ENCODE data around the gene FOXL3. TPM values are rescaled to one million over a fixed set of nuclear protein-coding genes. Genes with fewer than 3 reads are reported as not detected.

Gene FOXL3
- total RNA-seq, 1 donor from 2014 or later: not detected

DNA sequence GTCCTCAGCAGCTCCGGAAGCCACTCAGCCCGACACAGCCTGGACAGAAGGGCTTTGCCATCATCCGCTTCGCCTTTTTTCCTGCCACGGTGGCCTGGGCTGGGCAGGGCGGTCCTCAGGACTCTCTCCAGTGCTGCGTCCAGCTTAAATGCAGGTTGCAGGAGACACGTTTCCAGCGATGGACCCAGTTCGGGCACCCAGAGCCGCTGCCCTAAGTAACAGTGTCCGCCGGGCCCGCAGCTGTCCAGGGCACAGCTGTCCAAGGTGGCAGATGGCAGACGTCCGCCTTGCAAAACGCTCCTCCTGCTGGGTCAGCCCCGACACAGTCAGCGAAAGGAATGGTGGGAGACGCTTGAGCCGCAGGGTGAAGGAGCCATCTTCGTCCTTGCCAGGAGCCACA is 37.0 kb upstream of the FOXL3 start:
- intact Hi-C loops (cut with micrococcal nuclease): no loop called here
- no peak overlapping the region for H3K27ac Mint-ChIP-seq
- ChIA-PET CTCF (no interaction called here), POLR2A (no interaction called here)
- ATAC-seq (ENCODE audit: low read depth) (no peak), DNase-seq (no peak)
- no peaks in the 10 kb centered on the region for H3K9me3 Mint-ChIP-seq
- H3K4me3 Mint-ChIP-seq: no peak overlapping the region
- H3K4me1 Mint-ChIP-seq: no peaks in the 10 kb centered on the region
- H3K36me3 Mint-ChIP-seq (ENCODE audit: low read depth): no peaks in the 10 kb centered on the region
- H3K27me3 Mint-ChIP-seq: no peaks in the 10 kb centered on the region
- TF ChIP-seq, protein P1, sequence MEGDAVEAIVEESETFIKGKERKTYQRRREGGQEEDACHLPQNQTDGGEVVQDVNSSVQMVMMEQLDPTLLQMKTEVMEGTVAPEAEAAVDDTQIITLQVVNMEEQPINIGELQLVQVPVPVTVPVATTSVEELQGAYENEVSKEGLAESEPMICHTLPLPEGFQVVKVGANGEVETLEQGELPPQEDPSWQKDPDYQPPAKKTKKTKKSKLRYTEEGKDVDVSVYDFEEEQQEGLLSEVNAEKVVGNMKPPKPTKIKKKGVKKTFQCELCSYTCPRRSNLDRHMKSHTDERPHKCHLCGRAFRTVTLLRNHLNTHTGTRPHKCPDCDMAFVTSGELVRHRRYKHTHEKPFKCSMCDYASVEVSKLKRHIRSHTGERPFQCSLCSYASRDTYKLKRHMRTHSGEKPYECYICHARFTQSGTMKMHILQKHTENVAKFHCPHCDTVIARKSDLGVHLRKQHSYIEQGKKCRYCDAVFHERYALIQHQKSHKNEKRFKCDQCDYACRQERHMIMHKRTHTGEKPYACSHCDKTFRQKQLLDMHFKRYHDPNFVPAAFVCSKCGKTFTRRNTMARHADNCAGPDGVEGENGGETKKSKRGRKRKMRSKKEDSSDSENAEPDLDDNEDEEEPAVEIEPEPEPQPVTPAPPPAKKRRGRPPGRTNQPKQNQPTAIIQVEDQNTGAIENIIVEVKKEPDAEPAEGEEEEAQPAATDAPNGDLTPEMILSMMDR (IDR thresholded peaks at IDR 0.05): no peak

DNA sequence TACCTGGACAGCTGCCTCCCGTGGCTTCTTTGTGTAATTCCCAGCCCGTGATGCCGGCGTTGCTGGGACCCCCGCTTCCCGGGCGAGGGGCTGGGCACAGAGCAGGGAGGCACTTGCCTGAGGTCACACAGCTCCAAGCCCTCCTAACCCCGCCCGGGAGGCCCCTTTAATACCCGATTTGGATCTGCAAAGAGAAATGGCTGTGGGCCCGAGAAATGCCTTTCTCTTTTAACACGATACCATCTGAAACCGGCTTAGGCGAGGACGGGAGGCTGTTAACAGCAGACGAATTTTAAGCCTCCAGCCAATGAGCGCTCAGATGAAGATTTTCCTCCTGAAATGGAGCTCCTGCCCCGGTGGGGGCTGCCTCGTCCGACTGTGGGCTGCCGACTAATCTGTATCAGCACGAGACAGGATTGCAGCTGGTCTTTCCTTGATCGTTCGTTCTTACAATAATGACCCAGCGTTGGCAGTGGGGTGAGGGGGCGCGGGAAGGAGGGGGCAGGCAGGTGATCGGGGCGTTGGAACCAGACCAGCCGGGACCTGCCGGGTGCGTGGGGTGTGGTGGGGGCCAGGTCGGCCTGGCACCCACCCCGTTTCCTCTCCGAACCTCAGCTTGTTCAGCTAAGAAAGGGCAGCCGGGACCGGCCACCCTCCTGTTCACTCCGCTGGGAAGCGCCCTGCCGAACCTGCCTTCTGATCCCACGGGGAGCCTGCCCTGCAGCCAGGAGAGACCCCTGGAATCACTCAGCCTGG is 36.2 kb upstream of the FOXL3 start:
- TF ChIP-seq, protein P1 (IDR thresholded peaks at IDR 0.05): no peak
- no peak overlapping the region for H3K4me3 Mint-ChIP-seq
- ChIA-PET POLR2A (no interaction called here), CTCF (no interaction called here)
- H3K9me3 Mint-ChIP-seq: no peaks in the 10 kb centered on the region
- no peak for ATAC-seq (ENCODE audit: low read depth)
- H3K27me3 Mint-ChIP-seq: no peaks in the 10 kb centered on the region
- no peak for DNase-seq
- H3K4me1 Mint-ChIP-seq: no peaks in the 10 kb centered on the region
- no peaks in the 10 kb centered on the region for H3K36me3 Mint-ChIP-seq (ENCODE audit: low read depth)
- no peak overlapping the region for H3K27ac Mint-ChIP-seq
- intact Hi-C loops (cut with micrococcal nuclease): no loop called here

DNA sequence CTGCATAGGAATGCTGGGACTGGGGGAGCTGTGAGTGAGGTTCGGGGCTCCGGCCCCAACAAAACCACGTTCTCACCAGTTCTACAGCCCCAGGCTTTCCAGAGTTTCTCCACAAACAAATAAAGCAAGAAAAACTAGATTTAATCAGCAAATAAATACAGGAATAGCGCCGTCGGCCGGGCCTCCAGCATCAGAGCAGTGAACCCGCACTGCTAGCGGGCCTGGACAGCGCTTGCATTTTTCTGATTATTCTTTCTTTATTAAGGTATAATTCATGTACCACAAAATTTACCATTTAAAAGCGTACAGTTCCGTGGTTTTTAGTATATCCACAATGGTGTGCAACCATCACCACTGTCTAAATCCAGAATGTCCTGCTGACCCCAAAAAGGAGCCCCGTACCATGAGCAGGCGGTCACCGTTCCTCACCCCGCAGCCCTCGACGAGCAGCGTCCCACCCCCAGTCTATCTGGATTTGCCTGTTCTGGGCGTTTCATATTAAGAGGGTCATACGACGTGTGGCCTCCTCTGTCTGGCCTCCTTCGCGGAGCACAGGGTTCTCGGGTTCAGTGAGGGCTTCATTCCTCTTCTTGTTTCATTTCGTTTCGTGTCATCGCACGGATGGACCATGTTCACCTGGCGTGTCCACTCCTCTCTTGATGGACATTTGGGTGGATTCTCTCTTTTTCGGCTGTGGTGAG is 35.5 kb upstream of the FOXL3 start:
- H3K9me3 Mint-ChIP-seq: no peaks in the 10 kb centered on the region
- ChIA-PET CTCF (no interaction called here), POLR2A (no interaction called here)
- TF ChIP-seq, protein P1 (IDR thresholded peaks at IDR 0.05): no peak
- H3K4me1 Mint-ChIP-seq: no peaks in the 10 kb centered on the region
- no peak for DNase-seq
- no peaks in the 10 kb centered on the region for H3K27me3 Mint-ChIP-seq
- no peak overlapping the region for H3K27ac Mint-ChIP-seq
- H3K36me3 Mint-ChIP-seq (ENCODE audit: low read depth): no peaks in the 10 kb centered on the region
- H3K4me3 Mint-ChIP-seq: no peak overlapping the region
- intact Hi-C loops (cut with micrococcal nuclease): no loop called here
- no peak for ATAC-seq (ENCODE audit: low read depth)

DNA sequence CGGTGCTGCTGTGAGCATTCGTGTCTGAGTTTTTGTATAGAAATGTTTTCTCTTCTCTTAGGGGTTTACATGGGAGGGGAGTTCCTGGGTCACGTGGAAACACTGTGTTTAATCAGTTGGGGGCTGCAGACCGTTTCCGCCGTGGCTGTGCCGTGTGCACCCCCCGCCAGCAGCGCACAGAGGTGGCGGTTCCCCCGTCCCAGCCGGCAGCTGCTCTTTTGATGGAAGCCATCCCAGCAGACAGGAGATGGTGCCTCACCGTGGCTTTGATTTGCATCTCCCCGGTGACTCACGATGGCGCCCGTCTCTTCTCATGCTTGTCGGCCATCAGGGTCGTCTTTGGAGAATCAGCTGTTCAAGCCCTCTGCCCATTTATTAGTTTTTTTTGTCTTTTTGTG is 34.9 kb upstream of the FOXL3 start:
- ATAC-seq (ENCODE audit: low read depth): no peak
- DNase-seq: no peak
- Mint-ChIP-seq H3K4me3 (no peak overlapping the region), H3K27ac (no peak overlapping the region), H3K36me3 (ENCODE audit: low read depth) (no peaks in the 10 kb centered on the region), H3K9me3 (no peaks in the 10 kb centered on the region), H3K27me3 (no peaks in the 10 kb centered on the region), H3K4me1 (no peaks in the 10 kb centered on the region)
- CTCF ChIA-PET: no interaction called here
- TF ChIP-seq, protein P1 (IDR thresholded peaks at IDR 0.05): no peak
- POLR2A ChIA-PET: no interaction called here
- intact Hi-C loops (cut with micrococcal nuclease): no loop called here

DNA sequence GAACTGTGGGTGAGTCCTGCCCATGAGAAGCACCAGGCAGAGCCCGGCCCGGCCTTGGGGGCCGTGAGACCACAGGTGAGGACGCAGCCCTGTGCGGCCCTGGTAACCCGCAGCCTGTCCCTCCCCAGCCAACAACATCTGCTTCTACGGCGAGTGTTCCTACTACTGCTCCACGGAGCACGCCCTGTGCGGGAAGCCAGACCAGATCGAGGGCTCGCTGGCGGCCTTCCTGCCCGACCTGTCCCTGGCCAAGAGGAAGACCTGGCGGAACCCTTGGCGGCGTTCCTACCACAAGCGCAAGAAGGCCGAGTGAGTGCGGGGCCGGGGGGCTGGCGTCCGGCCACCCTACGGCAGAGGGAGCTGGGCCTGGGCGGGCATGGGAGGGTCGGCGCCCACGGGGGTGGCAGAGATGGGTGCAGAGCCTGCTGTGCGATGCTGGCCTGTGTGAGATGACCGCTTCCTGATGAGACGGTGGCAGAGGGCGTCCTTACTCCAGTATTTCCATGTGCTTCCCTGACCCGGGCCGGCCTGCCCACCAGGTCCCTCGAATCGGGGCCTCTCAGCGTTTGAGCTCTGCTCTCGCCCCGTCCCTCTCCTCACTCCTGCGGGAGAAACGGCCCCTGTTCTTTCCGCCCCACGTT is 34.1 kb upstream of the FOXL3 start:
- CTCF ChIA-PET: no interaction called here
- no peaks in the 10 kb centered on the region for H3K36me3 Mint-ChIP-seq (ENCODE audit: low read depth)

More for the DNA sequence above, 34.1 kb upstream of the FOXL3 start:
- DNase-seq (no peak), ATAC-seq (ENCODE audit: low read depth) (no peak)
- TF ChIP-seq, protein P1 (IDR thresholded peaks at IDR 0.05): no peak
- intact Hi-C loops (cut with micrococcal nuclease): no loop called here
- Mint-ChIP-seq H3K9me3 (no peaks in the 10 kb centered on the region), H3K4me1 (no peaks in the 10 kb centered on the region), H3K27ac (no peak overlapping the region), H3K4me3 (no peak overlapping the region), H3K27me3 (no peaks in the 10 kb centered on the region)
- POLR2A ChIA-PET: no interaction called here
